HepG2 (cell line): ENCODE data around the gene WNK1. TPM values are rescaled to one million over a fixed set of nuclear protein-coding genes. Genes with fewer than 3 reads are reported as not detected.

Source experiments
- IKZF5 ChIP-seq: IDR thresholded peaks from 2 replicates; pipeline ENCODE4 v1.6.1; 2018; ENCODE audit warnings: missing genetic modification reagents, mild to moderate bottlenecking, missing compliant biosample characterization
- IRF2 ChIP-seq: IDR thresholded peaks from 2 replicates; pipeline ENCODE4 v1.6.1; 2018; ENCODE audit warnings: missing genetic modification reagents, missing compliant biosample characterization
- KDM2A ChIP-seq: sonication (generic); formaldehyde crosslinking; IDR thresholded peaks from 2 replicates; pipeline ENCODE4 v1.4.0; 2020; ENCODE audit warnings: low read depth, missing genetic modification reagents, borderline replicate concordance
- MXI1 ChIP-seq: IDR thresholded peaks from 3 replicates; pipeline ENCODE4 v1.6.1; 2012; ENCODE audit warnings: low read depth, low read length, inconsistent platforms, borderline replicate concordance
- POLR2G ChIP-seq: fragments of 200-400 bp; formaldehyde crosslinking; IDR thresholded peaks from 2 replicates; pipeline ENCODE4 v1.6.1; 2018; ENCODE audit warnings: mild to moderate bottlenecking, low read depth, low read length, moderate library complexity
- SUZ12 ChIP-seq: fragments of 150-350 bp; IDR thresholded peaks from 2 replicates; pipeline ENCODE4 v1.6.1; 2014; ENCODE audit warnings: low read depth, low read length
- TAF1 ChIP-seq: sonication (generic); formaldehyde crosslinking; IDR thresholded peaks from 2 replicates; pipeline ENCODE4 v1.4.0; 2020; ENCODE audit warnings: missing genetic modification reagents
- ZNF768 ChIP-seq: sonication (generic); formaldehyde crosslinking; IDR thresholded peaks from 2 replicates; pipeline ENCODE4 v1.4.0; 2020; ENCODE audit warnings: missing genetic modification reagents
- polyA plus RNA-seq, 8 experiments: library from polyadenylated mRNA; depleted of rRNA in 3 of 8; stranded (reverse) in 7 of 8; unstranded in 1 of 8; fragments of >200 nt; fragmentation: Illumina TruSeq in 4 of 8; extraction: Trizol in 4 of 8; gene quantifications; 2 replicates each; pipeline versions ENCODE4 v1.2.1 to v1.2.3, GENCODE V29; 2011 to 2016; ENCODE audit warnings: low read depth in 4 of 8, missing spikeins in 1 of 8, mixed read lengths in 1 of 8; ENCODE audit not compliant: insufficient read depth in 1 of 8
- total RNA-seq, 5 experiments: library from RNA; depleted of rRNA; stranded (reverse); fragments of >200 nt; fragmentation: Illumina TruSeq; extraction: Trizol; gene quantifications; 2 replicates each; pipeline ENCODE4 v1.2.3, GENCODE V29; 2016; ENCODE audit warnings: low read depth in 1 of 5
- TF ChIP-seq, protein P1 (sequence below): sonication (generic); formaldehyde crosslinking; IDR thresholded peaks from 2 replicates; pipeline ENCODE4 v1.4.0; 2020; ENCODE audit warnings: missing genetic modification reagents
- TF ChIP-seq, protein P2 (sequence below): sonication (generic); formaldehyde crosslinking; IDR thresholded peaks from 2 replicates; pipeline ENCODE4 v1.5.1; 2020; ENCODE audit warnings: mild to moderate bottlenecking, moderate library complexity, missing genetic modification reagents
- TF ChIP-seq, protein P3 (sequence below): sonication (generic); formaldehyde crosslinking; IDR thresholded peaks from 2 replicates; pipeline ENCODE4 v1.4.0; 2020; ENCODE audit warnings: missing genetic modification reagents, borderline replicate concordance

Gene WNK1
- total and polyA plus RNA-seq, 2 of the 13 experiments (the other 11 are each of a cell fraction or from before 2014, with no cell fraction given): 31.1 to 54.8 TPM

DNA sequence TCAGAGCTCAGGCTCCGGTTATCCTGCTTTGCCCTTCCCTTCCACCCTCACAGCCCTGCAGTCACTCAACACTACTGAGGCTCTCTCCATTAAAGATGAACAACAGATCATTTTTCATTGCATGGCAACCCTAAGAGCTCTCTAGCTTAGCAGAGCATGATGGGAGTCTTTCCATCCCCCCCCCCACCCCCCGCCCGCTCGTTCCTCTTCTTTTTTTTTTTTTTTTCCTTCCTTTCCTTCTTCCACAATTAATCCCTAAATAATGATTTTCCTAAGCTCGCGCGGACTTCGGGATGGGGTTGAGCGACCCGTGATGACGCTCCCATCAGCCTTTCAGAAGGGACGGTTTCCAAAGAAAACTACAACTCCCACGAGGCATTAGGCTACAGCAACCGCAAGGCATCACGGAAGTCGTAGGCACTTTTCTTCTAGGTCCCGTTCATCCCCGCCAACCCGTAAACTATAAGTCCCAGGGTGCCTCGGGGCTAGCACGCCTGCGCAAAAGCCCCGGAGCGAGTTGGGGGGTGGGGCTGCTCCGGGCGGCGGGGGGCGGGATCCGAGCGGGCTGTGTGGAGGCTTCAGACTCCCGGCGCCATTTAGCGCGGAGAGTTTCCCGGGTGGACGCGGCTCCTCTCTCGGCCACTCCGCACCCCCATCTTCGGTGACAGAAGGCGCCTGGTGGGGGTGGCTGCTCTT, at the start of gene WNK1 (continued):
- TF ChIP-seq POLR2G (peak; percentile 86), SUZ12 (peak; percentile 96), IKZF5 (CRISPR knock-in tag) (peak; percentile 33; the same call in 1 of the 2 replicates), MXI1 (no peak; the same call in 2 of the 3 replicates), ZNF768 (no peak), KDM2A (CRISPR knock-in tag) (0 out of 2 replicates have a peak, but pooled peaks have one; percentile 35), IRF2 (peak; percentile 91), TAF1 (CRISPR knock-in tag) (peak; percentile 81)
- TF ChIP-seq, protein P1, sequence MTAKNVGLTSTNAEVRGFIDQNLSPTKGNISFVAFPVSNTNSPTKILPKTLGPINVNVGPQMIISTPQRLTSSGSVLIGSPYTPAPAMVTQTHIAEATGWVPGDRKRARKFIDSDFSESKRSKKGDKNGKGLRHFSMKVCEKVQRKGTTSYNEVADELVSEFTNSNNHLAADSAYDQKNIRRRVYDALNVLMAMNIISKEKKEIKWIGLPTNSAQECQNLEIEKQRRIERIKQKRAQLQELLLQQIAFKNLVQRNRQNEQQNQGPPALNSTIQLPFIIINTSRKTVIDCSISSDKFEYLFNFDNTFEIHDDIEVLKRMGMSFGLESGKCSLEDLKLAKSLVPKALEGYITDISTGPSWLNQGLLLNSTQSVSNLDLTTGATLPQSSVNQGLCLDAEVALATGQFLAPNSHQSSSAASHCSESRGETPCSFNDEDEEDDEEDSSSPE (CRISPR knock-in tag): 0 out of 2 replicates have a peak, but pooled peaks have one; percentile 26
- TF ChIP-seq, protein P2, sequence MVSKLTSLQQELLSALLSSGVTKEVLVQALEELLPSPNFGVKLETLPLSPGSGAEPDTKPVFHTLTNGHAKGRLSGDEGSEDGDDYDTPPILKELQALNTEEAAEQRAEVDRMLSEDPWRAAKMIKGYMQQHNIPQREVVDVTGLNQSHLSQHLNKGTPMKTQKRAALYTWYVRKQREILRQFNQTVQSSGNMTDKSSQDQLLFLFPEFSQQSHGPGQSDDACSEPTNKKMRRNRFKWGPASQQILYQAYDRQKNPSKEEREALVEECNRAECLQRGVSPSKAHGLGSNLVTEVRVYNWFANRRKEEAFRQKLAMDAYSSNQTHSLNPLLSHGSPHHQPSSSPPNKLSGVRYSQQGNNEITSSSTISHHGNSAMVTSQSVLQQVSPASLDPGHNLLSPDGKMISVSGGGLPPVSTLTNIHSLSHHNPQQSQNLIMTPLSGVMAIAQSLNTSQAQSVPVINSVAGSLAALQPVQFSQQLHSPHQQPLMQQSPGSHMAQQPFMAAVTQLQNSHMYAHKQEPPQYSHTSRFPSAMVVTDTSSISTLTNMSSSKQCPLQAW (CRISPR knock-in tag): peak; percentile 67; the same call in 1 of the 2 replicates
- TF ChIP-seq, protein P3, sequence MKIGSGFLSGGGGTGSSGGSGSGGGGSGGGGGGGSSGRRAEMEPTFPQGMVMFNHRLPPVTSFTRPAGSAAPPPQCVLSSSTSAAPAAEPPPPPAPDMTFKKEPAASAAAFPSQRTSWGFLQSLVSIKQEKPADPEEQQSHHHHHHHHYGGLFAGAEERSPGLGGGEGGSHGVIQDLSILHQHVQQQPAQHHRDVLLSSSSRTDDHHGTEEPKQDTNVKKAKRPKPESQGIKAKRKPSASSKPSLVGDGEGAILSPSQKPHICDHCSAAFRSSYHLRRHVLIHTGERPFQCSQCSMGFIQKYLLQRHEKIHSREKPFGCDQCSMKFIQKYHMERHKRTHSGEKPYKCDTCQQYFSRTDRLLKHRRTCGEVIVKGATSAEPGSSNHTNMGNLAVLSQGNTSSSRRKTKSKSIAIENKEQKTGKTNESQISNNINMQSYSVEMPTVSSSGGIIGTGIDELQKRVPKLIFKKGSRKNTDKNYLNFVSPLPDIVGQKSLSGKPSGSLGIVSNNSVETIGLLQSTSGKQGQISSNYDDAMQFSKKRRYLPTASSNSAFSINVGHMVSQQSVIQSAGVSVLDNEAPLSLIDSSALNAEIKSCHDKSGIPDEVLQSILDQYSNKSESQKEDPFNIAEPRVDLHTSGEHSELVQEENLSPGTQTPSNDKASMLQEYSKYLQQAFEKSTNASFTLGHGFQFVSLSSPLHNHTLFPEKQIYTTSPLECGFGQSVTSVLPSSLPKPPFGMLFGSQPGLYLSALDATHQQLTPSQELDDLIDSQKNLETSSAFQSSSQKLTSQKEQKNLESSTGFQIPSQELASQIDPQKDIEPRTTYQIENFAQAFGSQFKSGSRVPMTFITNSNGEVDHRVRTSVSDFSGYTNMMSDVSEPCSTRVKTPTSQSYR: peak; percentile 77
